ENCODE measurements around the gene DHRS7C.

Gene DHRS7C

DNA sequence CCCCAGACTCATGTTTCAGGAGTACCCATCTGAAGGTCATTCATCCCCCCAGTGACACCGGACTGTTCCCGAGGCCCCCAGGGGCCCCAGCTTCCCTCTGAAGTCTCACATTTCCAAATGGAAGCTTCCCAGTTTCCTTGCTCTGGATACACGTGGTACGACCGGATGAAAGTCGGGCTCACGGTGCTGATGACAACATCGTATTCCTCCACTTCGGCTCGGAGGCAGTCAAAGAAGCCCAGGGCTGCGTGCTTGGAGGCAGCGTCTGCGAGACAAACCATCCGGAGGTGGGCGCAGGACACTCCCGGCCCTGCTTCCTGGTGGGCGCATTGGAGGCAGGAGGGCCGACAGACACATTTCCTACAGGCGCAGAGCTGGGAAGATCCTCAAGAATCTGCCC lies 18.7 kb downstream of the DHRS7C start:
- TF ChIP-seq, protein P1, sequence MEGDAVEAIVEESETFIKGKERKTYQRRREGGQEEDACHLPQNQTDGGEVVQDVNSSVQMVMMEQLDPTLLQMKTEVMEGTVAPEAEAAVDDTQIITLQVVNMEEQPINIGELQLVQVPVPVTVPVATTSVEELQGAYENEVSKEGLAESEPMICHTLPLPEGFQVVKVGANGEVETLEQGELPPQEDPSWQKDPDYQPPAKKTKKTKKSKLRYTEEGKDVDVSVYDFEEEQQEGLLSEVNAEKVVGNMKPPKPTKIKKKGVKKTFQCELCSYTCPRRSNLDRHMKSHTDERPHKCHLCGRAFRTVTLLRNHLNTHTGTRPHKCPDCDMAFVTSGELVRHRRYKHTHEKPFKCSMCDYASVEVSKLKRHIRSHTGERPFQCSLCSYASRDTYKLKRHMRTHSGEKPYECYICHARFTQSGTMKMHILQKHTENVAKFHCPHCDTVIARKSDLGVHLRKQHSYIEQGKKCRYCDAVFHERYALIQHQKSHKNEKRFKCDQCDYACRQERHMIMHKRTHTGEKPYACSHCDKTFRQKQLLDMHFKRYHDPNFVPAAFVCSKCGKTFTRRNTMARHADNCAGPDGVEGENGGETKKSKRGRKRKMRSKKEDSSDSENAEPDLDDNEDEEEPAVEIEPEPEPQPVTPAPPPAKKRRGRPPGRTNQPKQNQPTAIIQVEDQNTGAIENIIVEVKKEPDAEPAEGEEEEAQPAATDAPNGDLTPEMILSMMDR (conservative IDR thresholded peaks at IDR 0.05; ENCODE audit: low read depth): no peak
- H3K27ac ChIP-seq: no peak overlapping the region
- ChIA-PET POLR2A (ENCODE audit: low non-redundant PET) (no interaction called here), CTCF (interaction anchor here (0.6 to 1.4 kb wide), 2 partner anchors 8 to 20 kb away, joined by 3 to 5 read pairs; no protein-coding TSS in a partner anchor)
- no peak for DNase-seq (ENCODE audit: low spot score)

DNA sequence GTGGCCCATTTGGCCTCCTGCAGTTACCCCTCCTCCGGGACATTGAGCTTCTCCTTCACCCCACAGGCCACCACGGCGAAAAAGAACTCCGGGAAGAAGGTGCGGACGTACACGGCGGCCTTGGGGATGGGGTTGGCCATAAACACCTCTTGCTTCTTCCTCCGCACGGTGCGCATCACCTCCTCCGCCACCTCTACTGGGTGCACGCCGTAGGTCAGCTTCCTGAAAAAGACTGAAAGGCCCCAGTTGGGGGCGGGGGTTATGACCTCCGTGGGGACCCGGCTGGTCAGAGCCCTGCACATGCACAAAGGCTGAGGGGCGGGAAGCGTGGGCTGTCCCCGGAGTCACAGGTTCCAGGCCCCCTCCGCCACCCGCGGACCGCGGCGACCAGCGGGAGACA lies 19.9 kb downstream of the DHRS7C start:
- no peak overlapping the region for H3K27ac ChIP-seq
- TF ChIP-seq, protein P1 (conservative IDR thresholded peaks at IDR 0.05; ENCODE audit: low read depth): no peak
- DNase-seq (ENCODE audit: low spot score): no peak
- ChIA-PET POLR2A (ENCODE audit: low non-redundant PET) (no interaction called here), CTCF (no interaction called here)

DNA sequence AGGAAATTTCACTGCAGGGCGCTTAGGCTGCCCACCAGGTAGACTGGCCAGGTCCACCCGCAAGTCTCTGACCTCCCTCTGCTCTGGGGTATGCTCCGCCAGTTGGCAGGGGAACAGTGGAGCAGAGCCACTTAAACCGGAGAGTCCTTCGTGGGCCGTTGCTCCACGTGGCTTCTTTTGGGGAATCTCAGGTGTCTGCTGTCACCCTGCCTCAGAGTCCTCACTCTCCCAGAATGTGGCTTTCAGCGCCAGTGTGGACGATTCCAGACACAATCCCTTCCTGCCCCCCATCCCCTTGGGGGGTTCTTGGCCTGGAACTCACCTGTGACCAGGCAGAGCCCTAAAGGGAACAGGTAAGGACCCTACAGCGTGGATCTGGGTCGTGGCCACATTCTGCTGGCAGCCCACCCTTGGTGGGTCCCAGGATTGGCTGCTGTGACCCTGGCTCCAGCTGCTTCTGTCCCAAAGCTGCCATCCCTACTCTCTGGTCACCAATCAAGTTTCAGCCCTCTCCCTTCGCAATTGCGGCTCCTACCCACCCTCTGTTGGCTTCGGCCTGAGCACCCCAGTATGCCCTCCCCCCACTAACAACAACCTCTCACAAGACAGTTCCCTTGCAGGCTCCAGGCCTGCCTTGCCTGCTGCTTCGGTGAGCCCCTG lies 22.2 kb downstream of the DHRS7C start:
- POLR2A ChIA-PET (ENCODE audit: low non-redundant PET): no interaction called here

DNA sequence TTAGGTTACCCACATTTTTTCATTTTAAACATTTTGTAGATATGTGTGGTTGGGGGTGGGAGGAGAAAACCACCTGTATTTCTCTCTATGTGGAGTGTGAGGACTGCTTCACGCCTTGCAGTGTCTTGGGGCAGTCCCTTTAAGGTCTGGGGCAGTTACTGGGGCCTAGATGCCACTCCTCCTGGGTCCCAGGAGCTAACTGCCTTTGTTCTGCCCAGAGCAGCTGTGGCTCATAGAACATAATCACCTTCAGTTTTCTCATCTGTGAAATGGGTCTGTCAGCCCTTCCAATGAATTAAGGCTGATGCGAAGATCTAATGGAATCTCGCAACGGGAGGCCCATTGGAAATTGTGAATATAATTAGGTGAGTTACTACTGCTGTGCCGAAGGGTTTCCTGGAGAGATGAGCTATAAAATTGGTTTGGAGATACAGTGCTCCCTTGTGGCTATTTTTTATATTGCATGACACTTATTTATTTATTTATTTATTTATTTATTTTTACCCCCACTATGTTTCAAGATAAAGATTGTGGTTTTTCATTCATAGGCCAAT lies 22.9 kb downstream of the DHRS7C start:
- ChIA-PET CTCF (interaction anchor here (0.6 to 1.5 kb wide), 14 partner anchors 11 to 442 kb away, joined by 3 to 5 read pairs (median 3); no protein-coding TSS in a partner anchor), POLR2A (ENCODE audit: low non-redundant PET) (no interaction called here)
- DNase-seq (ENCODE audit: low spot score): peak; percentile 28
- TF ChIP-seq, protein P1 (conservative IDR thresholded peaks at IDR 0.05; ENCODE audit: low read depth): peak; percentile 40; the same call in 1 of the 2 replicates
- no peak overlapping the region for H3K27ac ChIP-seq

More for the DNA sequence above, 22.2 kb downstream of the DHRS7C start:
- TF ChIP-seq, protein P1 (conservative IDR thresholded peaks at IDR 0.05; ENCODE audit: low read depth): no peak
- no peak overlapping the region for H3K27ac ChIP-seq
- CTCF ChIA-PET: interaction anchor here (0.6 to 1.5 kb wide), 6 partner anchors 12 to 441 kb away, joined by 3 to 5 read pairs (median 3); no protein-coding TSS in a partner anchor
- DNase-seq (ENCODE audit: low spot score): no peak

DNA sequence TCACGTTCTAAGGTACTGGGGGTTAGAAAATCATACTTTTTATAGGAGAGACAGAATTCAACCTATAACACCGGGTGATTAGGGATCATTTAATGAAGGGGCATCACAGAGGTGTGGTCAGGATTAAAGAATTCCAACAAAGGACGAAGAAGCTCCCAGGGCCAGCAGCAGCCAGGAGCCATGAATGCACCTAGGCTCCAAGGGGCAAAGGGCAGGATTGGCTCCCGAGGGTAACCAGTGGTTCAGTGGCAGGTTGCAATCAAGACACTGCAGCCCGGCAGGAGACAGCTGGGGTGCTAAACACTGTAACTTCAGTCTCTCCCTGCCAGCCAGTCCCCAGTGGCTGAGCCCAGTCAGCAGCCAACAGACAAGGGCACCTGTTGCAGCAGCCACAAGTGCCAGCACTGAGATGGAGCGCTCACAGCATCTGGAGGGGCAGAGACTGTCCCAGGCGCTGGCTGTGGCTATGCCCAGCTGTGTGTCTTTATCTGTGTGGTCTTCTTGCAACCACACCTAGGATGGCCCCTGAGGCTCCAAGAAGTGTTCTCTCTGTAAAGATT lies 23.9 kb downstream of the DHRS7C start:
- H3K27ac ChIP-seq: no peak overlapping the region
- DNase-seq (ENCODE audit: low spot score): no peak
- ChIA-PET CTCF (interaction anchor here (0.5 to 1.5 kb wide), 3 partner anchors 23 to 161 kb away, joined by 3 read pairs; no protein-coding TSS in a partner anchor), POLR2A (ENCODE audit: low non-redundant PET) (no interaction called here)
- TF ChIP-seq, protein P1 (conservative IDR thresholded peaks at IDR 0.05; ENCODE audit: low read depth): no peak

DNA sequence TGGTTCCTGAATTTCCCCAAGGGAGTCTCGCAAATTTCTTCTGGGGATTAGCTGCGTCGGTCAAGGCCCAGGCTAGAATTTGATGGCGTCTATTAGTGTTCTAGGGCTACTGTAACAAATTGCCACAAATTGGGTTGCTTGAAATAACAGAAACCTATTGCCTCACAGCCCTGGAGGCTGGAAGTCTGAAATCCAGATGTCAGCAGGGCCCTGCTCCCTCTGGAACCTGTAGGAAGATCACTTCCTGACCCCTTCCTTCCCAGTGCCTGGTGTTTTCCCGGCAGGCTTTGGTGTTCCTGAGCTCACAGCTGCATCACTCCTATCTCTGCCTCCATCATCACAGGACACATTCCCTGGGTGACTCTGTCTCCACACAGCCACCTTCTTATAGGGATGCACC lies 24.4 kb downstream of the DHRS7C start:
- ChIA-PET POLR2A (ENCODE audit: low non-redundant PET) (no interaction called here), CTCF (no interaction called here)
- DNase-seq (ENCODE audit: low spot score): no peak
- TF ChIP-seq, protein P1 (conservative IDR thresholded peaks at IDR 0.05; ENCODE audit: low read depth): no peak
- no peak overlapping the region for H3K27ac ChIP-seq
